Measurements from ENCODE around the gene LNPEP.

The LNPEP gene

DNA sequence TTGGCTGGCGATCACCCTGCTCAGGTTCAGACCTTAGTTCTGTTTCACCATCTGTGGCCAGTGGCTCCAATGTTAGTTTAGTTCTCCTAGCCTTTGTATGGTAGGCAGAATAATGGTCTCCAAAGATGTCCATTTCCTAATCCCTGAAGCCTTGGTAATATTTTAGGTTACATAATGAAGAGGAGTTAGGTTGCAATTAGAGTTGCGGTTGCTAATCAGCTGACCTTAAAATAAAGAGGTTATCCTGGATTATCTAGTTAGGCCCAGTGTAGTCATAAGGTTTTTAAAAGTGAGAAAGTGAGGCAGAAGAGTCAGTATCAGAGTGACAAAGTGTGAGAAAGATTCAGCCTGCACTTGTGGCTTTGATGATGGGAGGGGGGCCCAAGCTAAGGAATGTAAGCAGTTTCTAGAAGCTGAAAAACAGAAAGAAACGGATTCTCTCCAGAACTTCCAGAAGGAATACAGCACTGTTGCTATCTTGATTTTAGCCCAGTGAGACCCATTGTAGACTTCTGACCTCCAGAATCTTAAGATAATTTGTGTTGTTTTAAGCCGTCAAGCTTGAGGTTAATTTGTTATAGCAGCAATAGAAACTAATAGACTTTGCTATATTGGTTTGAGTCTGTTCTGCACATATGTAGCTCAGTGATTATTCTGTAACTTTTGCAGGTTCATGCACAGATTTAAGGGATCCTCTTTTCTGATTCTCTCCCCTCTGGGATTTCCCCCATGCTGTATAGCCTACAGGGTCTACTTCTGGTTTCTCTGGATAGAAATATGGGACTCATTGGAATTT is 21.6 kb downstream of the LNPEP start:
- no peak for DNase-seq (ENCODE audit: low spot score)

DNA sequence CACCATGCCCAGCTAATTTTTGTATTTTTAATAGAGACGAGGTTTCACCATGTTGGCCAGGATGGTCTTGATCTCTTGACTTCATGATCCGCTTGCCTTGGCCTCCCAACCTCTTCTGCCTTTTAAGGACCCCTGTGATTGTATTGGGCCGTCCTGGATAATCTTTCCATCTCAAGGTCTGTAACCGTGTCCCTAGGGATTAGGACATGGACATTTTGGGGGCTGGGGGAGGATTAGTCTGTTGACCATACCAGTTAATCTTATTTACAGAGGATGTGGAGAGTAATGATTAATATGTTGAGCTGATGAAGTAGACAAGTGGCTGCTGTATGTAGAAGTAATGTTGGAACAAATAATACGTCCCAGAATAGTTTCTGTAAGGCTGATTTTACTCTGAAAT is 23.1 kb downstream of the LNPEP start:
- no peak for DNase-seq (ENCODE audit: low spot score)

DNA sequence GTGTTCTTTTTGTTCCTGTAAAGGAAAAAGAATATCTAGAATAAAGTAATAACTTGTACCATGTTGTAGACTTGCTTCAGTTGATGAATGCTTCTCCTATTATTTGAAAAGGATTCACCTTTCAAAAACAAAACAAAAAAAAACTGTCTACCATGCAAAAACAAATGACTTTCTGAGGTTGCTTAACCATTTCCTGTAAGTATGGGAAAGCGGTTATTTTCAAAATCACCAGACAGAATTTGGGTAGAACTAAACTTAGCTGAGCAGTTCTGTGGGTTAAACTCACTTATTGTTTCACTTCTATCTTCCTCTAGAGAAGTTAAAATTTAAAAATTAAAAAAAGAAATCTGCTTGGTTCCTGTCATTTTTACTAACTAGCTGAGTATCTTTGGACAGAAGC is 25.2 kb downstream of the LNPEP start:
- DNase-seq (ENCODE audit: low spot score): no peak

DNA sequence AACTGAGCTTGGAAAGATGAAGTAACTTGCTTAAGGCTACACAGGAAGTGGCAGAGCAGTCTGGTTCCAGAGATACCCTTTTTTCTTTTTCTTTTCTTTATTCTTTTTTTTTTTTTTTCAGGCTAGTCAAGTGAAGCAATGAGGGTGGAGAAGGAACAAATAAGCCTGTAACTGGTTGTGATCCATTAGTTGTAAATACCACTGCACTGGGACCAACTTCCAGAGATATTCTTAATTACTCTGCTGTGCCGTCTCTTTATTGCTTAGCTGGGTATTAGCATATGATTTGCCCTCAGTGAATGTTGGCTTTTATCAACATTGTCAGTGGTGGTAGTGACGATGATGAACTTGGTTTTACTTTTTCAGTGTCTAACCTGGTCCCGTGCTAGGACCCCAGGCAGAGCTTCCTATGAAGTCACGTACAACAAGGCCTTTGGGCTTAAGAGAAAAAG is 26.7 kb downstream of the LNPEP start:
- DNase-seq (ENCODE audit: low spot score): no peak

DNA sequence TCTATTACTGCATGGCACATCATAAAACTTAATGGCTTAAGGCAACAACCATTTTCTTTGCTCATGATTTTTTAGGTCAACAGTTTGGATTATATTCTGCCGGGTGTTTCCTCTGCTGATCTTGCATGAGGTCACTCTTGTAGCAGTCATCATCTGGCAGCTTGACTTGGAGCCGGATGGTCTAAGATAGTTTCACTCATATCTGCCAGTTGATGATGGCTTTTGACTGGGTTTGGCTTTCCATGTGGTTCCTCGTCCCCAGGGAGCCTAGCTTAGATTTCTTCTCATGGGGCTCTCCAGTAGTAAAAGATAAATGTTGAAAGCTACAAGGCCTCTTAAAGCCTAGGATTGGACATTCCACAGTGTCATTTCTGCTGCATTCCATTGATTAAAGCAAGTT is 27.4 kb downstream of the LNPEP start:
- no peak for DNase-seq (ENCODE audit: low spot score)

DNA sequence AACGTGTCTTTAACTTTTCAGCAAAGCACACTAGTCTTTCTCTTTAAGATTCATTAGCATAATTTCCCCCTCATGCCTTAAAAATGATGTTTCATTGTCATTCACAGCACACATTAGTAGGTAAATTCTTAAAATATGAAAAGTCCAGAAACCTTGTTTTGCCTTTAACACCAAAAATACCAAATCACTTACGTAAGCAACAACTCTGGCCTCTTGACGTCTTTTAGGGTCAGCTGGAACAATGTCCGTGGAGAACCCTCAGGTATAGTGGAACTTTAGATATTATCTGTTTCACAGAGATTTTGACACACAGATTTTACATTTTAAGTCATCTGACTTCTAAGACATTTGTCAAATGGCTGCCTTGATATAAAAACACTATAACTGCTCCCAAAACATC is 30.9 kb downstream of the LNPEP start:
- no peak for DNase-seq (ENCODE audit: low spot score)

DNA sequence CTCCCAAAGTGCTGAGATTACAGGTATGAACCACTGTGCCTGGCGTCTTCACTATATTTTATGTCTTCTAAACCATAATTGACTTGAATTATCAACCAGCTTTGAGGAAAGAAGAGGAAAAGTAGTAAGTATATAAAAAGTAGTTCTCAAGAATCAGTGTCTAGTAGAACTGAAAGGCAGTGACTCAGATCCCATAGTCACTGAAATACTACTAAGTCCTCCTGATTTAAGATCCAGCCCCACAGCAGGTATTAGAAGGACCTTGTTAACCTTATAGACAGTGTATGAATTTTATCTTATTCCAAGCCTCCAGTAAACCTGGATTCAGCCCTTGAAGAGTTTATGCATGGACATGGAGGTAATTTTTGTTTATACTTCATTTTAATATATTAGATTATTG is 31.5 kb downstream of the LNPEP start:
- no peak for DNase-seq (ENCODE audit: low spot score)

DNA sequence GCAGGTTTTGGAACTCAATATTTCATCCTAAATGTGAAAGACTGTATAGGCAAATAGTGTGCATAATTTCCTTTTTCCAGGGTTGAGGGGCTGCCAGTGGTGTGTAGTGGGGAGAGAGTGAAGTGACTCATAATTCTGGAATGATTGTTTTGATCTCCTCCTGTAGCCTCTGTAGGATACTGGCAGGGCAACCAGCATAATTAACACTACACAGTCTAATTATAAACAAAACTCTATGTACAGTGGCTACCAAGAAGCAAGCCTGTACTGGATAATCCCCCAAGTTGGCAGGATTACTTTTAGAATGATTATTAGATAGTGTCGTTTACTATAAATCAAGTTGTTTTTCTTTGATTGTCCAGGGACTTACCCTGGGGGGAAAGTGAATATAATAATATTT is 32.2 kb downstream of the LNPEP start:
- DNase-seq (ENCODE audit: low spot score): no peak

DNA sequence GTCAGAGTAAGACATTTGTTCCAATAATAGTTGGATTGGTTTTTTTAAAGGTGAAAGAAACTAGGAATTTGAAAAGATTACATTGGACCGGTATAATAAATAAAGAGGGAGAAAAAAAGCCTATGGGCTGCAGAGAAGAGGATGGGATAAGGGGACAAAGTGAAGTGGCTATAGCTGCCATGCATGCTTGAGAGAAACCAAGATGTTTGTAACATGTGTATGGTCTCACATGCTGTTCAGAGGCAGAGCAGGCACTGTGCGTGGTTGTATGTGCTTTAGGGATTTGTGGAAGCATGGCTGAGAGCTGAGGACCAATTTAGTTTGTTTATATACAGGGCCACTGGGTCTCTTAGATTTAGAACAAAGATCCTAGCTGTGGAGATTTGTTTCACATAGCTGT is 32.7 kb downstream of the LNPEP start:
- no peak for DNase-seq (ENCODE audit: low spot score)

DNA sequence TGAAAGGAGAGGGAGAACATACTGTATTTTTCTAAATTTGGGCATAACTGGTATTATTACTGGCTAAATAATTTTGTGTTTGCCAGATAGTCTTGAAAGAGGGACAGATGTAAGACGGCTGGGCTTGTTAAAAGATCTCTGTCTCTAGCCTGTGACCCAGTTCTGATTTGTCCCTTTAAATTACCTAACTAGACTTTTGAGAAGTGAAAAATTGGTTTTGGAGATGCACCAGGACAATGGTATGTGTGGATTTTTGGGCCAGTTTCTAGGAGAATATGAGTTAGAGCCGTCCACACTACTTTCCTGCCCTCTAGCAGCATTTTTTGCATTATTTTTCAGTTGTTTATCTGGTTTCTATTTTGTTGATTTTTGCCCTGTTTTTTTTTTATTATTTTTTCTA is 33.5 kb downstream of the LNPEP start:
- DNase-seq (ENCODE audit: low spot score): no peak

DNA sequence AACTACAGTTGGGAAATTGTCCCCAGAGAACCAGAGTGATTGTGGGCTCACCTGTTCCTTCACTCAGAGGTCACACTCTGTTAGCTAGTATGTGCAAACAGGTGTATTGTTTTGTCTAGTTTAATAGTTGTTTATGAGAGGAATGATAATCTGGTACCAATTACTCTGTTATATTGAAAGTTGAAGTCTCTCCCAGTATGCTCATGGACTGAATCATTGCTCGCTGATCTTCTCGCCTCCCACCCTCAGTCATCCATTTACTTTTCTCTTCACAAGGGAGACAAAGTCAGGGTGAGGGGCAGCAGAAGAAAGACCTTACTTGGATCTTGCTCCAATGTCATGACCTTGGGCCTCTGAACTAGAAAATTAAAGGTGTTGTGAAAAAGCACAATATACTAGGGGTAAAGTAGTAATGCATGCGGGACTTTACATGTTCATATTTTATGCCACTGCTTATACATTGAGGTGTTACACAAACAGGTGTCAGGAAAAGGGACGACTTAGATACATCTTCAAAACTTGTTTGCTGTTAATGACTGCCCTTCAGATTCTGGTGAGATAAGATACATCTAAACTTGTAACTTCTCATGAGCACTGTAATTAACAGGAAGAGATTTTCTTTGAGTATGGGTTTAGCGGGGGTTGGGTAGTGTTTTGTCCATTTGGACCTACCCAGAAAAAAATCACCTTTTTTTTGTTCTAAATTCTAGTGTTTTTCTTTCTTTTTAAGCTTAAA is 36.9 kb downstream of the LNPEP start:
- DNase-seq (ENCODE audit: low spot score): no peak

DNA sequence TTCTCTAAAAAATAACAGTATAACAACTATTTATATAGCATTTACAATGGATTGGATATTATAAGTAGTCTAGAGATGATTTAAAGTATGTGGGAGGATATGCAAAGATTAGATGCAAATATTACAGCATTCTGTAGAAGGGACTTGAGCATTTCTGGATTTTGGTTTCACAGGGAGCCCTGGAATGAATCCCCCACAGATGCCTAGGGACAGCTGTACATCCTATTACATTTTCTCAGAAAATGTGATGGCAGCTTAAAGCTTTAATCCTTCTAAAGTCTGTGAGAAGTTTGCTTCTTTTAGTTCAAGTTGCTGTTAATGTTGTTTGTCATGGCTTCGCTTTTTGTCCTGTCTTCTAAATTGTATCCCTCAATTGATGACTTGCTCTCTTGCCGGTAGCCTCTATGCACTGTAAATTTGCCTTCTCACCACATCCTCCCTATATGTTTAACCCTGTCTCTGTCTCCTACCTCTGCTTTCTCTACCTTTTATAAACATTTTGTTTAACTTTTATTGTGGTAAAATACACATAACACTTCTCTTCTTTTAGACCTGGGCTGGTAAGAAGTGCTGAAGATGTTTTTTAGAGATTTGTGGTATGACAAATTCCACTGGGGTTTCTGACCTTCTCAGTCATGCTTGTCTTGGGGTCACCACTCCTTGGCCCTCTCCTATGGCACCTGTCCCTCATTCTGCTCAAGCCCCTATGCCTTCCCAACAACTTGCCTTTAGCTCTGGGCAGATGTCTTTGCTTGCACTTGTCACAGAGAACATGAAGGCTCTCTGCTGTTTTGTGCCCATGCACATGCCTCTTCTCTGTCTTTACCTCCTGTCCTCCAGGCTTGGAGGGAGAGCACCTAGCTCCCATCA is 37.9 kb downstream of the LNPEP start:
- DNase-seq (ENCODE audit: low spot score): no peak

DNA sequence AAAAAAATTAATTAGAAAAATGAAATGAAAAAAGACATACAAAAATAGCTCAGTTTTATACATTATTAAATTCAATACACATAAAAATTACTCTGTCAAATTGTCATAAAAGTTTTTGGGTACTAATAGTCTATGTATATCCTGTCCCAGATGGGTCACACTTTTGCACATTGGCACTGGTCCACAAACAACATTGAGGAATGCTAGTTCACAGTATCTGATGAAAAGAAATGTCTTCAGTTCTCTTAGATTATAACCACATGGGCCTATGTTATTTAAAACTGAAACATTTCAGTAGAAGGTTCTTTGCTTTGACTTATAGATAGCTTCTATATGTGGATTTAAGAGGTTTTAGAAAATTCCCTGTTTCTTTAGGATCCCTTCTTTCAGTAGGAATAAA is 39.8 kb downstream of the LNPEP start:
- DNase-seq (ENCODE audit: low spot score): no peak

DNA sequence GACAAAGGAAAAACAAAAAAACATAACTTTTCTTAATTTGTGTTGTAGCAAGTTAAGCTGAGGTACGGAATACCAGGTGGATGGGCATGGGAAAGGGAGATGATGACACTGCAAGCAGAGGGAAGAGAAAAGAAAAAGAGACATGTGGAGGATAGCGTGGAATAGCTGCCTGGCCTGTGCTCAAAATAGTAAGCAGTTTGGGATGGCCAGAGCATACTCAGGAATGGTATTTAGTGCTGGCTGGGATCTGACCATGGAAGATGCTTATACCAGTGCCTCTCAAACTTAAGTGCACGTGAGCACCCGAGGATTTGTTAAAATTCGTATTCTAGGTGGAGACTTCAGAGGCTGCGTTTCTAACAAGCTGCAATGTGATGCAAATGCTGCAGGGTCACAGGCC is 41.3 kb downstream of the LNPEP start:
- DNase-seq (ENCODE audit: low spot score): no peak

DNA sequence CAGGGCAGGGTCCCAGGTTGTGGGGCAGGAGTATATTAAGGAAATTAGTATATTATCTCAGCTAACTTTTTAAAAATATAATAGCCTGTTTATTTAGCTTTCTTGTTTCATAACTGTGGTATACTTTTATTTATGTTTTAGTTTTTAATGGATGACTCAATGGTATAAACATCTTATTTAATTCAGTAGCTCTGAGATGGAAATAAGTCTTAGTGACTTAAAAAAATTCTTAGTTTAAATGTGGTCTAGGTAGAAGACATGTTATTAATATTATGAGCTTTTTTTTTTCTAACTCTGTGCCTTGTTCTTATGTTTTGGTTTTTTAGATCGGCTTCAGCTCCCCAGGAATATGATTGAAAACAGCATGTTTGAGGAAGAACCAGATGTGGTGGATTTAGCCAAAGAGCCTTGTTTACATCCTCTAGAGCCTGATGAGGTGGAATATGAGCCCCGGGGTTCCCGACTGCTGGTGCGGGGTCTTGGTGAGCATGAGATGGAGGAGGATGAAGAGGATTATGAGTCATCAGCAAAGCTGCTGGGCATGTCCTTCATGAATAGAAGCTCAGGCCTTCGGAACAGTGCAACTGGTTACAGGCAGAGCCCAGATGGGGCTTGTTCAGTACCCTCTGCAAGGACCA is 43.1 kb downstream of the LNPEP start:
- DNase-seq (ENCODE audit: low spot score): no peak

DNA sequence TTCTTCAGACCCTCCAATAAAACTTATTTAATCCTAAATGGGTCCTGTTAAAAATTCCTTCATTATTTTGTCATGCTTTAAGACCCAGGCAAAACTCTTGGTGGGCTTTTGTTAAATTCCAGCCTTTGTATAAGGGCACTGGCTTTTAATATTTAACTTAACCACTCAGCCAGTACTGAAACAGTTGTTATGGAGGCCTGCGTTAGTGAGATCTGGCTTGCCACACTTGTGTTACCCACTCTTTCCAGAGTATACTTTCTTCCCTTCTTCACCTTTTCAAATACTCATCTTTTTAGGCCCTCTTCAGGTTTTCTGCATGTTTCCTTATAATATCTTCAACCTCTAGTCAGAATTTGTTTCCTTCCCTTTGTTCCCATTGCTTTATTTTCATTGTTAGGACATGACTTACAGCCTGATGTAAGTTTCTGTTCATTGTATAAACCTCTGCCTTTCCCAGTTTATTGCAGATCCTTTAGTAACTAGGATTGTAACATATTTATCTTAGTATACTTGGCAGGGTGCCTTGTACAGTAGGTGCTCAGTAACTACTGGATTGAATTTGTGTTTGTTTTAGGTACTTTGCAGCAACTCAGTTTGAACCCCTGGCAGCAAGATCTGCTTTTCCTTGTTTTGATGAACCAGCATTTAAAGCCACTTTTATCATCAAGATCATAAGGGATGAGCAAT is 48.8 kb downstream of the LNPEP start:
- no peak for DNase-seq (ENCODE audit: low spot score)

DNA sequence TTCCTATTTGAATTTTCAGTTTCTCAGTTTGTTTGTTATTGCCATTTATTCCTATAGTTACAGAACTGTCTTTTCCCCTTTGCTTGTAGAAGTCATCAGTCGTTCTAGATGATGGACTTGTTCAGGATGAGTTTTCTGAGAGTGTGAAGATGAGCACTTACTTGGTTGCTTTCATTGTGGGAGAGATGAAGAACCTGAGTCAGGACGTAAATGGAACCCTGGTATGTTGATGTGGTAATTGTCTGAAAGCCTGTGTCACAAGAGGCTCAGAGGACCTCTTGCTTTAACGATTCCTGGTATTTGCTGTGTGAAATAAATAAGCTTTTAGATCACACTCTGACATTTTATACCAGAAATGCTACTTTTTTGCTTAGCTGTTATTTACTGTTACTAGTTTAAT is 50.6 kb downstream of the LNPEP start:
- no peak for DNase-seq (ENCODE audit: low spot score)

DNA sequence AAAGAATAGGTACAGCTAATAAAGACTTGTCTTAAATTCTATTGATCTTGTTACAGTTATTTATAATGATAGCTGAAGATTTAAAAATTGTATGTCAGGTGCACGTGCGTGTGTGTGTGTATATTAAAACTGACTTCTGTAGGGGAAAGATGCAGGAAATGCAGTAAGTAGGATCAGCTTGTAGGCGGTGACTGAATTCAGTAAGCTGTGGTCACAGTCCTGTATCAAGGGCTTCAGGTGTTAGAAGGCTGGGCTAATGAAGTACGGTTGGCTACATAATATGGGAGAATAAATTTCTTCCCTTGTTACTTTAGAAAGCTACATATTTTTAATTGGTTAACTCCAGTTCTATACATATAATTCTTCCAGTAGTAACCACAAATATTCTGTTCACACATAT is 54.2 kb downstream of the LNPEP start:
- no peak for DNase-seq (ENCODE audit: low spot score)

DNA sequence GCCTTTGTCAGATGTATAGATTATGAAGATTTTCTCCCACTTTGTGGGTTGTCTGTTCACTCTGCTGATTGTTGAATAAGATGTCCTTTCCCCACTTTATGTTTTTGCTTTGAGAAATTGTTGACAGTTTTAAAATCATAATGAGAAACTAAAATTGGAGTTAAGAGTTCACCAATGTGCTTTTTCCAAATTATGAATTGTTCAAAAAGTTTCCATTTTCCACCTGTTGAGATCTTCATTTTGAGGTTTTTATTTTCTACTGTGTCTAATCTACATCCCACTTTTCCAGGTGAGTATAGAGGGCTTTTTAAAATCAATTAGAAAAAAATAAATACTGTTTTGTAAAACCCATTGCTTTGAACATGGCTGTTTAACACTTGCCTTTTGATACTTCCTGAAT is 55.8 kb downstream of the LNPEP start:
- DNase-seq (ENCODE audit: low spot score): no peak

DNA sequence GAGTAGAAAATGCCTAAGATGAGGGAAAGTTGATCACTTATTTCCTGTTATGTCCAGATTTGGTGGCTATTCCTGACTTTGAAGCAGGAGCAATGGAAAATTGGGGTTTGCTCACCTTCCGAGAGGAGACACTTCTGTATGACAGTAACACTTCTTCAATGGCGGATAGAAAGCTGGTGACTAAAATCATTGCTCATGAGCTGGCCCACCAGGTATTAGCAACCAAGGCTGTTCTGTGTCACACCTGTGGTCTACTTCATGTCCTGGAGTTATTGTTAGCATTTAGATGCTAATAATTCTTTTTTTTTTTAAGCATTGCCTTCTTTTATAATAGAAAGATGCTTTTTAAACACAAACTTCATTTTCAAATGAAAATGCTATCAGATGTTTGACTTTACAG is 57.9 kb downstream of the LNPEP start:
- DNase-seq (ENCODE audit: low spot score): no peak

DNA sequence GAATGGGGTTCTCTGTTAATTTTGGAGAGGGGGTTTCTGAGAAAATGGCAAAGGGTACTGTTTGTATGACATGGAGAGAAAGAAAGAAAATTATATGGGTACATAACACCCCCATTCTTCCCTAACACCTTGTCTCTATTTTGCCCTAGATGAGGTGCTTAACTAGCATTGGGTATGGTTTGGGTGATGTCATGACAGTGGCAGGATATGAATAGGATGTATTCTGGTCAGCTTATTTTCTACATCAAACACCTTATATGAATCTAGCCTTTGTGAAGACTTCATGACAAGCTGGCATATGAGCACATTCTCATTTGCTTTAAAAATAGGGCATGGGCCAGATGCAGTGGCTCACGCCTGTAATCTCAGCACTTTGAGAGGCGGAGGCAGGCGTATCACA is 58.6 kb downstream of the LNPEP start:
- no peak for DNase-seq (ENCODE audit: low spot score)

Data from SK-N-DZ (cell line).